PC-3 (cell line): ENCODE measurements around the gene TTC19. TPM values are rescaled to one million over a fixed set of nuclear protein-coding genes. Genes with fewer than 3 reads are reported as not detected.

Experiments used
- ATAC-seq: fragments of 200-7000 bp; cut with Tn5 transposase; 2 replicates; pipeline ENCODE4 v1.9.1; 2020; ENCODE audit warnings: mild to moderate bottlenecking, moderate library complexity
- BruUV-seq: library from RNA; stranded (reverse); fragments of 400-500 nt; replicated peaks from 2 replicates; lab custom pipeline; 2021; lab: Mats Ljungman, UMichigan
- CTCF ChIA-PET: fragments of 300-600 bp; sonication (Branson Sonifier 250); formaldehyde crosslinking; loops from one replicate; lab custom pipeline; 2022; ENCODE audit warnings: antibody characterized with exemption; lab: Charles Lee
- POLR2A ChIA-PET: fragments of 300-600 bp; sonication (Branson Sonifier 250); formaldehyde crosslinking; loops from one replicate; lab custom pipeline; 2022; ENCODE audit warnings: antibody characterized with exemption; ENCODE audit not compliant: unreplicated experiment; lab: Charles Lee
- DNase-seq: peaks from one replicate; pipeline ENCODE4 v3.0.0-alpha.2; 2015
- H2AFZ ChIP-seq: fragments of 300-600 bp; sonication (generic); 2 replicates; pipeline ENCODE4 v1.6.0; 2016; ENCODE audit warnings: antibody characterized with exemption, low read length
- H3F3A ChIP-seq: fragments of 300-600 bp; sonication (generic); one replicate; pipeline ENCODE4 v1.6.0; 2017; ENCODE audit warnings: antibody characterized with exemption, low read length, control low read depth, mild to moderate bottlenecking; ENCODE audit not compliant: unreplicated experiment
- H3K27ac ChIP-seq: fragments of 300-600 bp; sonication (generic); 2 replicates; pipeline ENCODE4 v1.5.1; 2016; ENCODE audit warnings: mild to moderate bottlenecking, low read length
- H3K27me3 ChIP-seq: fragments of 300-600 bp; sonication (generic); 2 replicates; pipeline ENCODE4 v1.6.1; 2016; ENCODE audit warnings: low read length, mixed read lengths
- H3K36me3 ChIP-seq: fragments of 300-600 bp; sonication (generic); 2 replicates; pipeline ENCODE4 v1.6.1; 2016; ENCODE audit warnings: low read depth, mixed run types, low read length, mixed read lengths
- H3K4me1 ChIP-seq: fragments of 300-600 bp; sonication (generic); 2 replicates; pipeline ENCODE4 v1.5.1; 2016; ENCODE audit warnings: low read length; ENCODE audit not compliant: insufficient read depth
- H3K4me2 ChIP-seq: fragments of 300-600 bp; sonication (generic); 2 replicates; pipeline ENCODE4 v1.6.0; 2016; ENCODE audit warnings: low read length
- H3K4me3 ChIP-seq: fragments of 300-600 bp; sonication (generic); 2 replicates; pipeline ENCODE4 v1.5.1; 2016; ENCODE audit warnings: mild to moderate bottlenecking, low read length, mixed read lengths
- H3K79me2 ChIP-seq: fragments of 300-600 bp; sonication (generic); 2 replicates; pipeline ENCODE4 v1.6.1; 2017; ENCODE audit warnings: low read length, mixed read lengths
- H3K9ac ChIP-seq: fragments of 300-600 bp; sonication (generic); 2 replicates; pipeline ENCODE4 v1.6.0; 2016; ENCODE audit warnings: mild to moderate bottlenecking, low read length
- H3K9me2 ChIP-seq: fragments of 300-600 bp; sonication (generic); replicated peaks from 2 replicates; pipeline ENCODE4 v1.6.1; 2016; ENCODE audit warnings: mixed run types, low read length, mixed read lengths
- H3K9me3 ChIP-seq: fragments of 300-600 bp; sonication (generic); 2 replicates; pipeline ENCODE4 v1.6.1; 2016; ENCODE audit warnings: low read length, mixed read lengths
- H4K20me1 ChIP-seq: fragments of 300-600 bp; sonication (generic); 2 replicates; pipeline ENCODE4 v1.6.1; 2016; ENCODE audit warnings: low read length, mixed read lengths
- CTCF ChIP-seq: fragments of 300-600 bp; sonication (generic); conservative IDR thresholded peaks from 2 replicates; pipeline ENCODE4 v1.5.1; 2017; ENCODE audit warnings: antibody characterized with exemption, low read depth, mild to moderate bottlenecking, low read length
- EZH2 ChIP-seq: fragments of 300-600 bp; sonication (generic); IDR thresholded peaks from one replicate; pipeline ENCODE4 v1.6.1; 2017; ENCODE audit warnings: antibody characterized with exemption, mild to moderate bottlenecking, low read length; ENCODE audit not compliant: unreplicated experiment
- EZH2phosphoT487 ChIP-seq: fragments of 300-600 bp; sonication (generic); IDR thresholded peaks from 2 replicates; pipeline ENCODE4 v1.6.1; 2018; ENCODE audit warnings: mild to moderate bottlenecking, antibody characterized with exemption, low read length, borderline replicate concordance
- intact Hi-C: fragments of 100-400 bp; cut with micrococcal nuclease; formaldehyde crosslinking; loops from 2 replicates; pipeline ENCODE4 v1.9.0; 2023
- total RNA-seq: library from RNA; depleted of rRNA; stranded (reverse); fragments of >200 nt; gene quantifications from 2 replicates; pipeline ENCODE4 v1.2.3, GENCODE V29; 2014; rRNA removed

The TTC19 gene
- total RNA-seq, 1 experiment from 2014 or later: 187 TPM

GRCh38 chr17:16075949-16076348 lies 76.3 kb downstream of the TTC19 start:
- DNase-seq: no peak
- POLR2A ChIA-PET: no interaction called here
- ATAC-seq: no peak
- CTCF ChIA-PET: no interaction called here
- H3K79me2 ChIP-seq: no peaks in the 10 kb centered on the region
- intact Hi-C loops: no loop called here
- no peak overlapping the region for H3K4me3 ChIP-seq
- H3K27me3 ChIP-seq: no peaks in the 10 kb centered on the region
- H3K27ac ChIP-seq: no peak overlapping the region
- H2AFZ ChIP-seq: no peak overlapping the region
- TF ChIP-seq CTCF (no peak), EZH2phosphoT487 (no peak), EZH2 (no peak)
- H3K9ac ChIP-seq: no peak overlapping the region
- no peaks in the 10 kb centered on the region for H4K20me1 ChIP-seq
- no peaks in the 10 kb centered on the region for H3K9me3 ChIP-seq
- H3K4me2 ChIP-seq: no peak overlapping the region
- H3K9me2 ChIP-seq: no peaks in the 10 kb centered on the region
- no TSS peak for BruUV-seq
- H3F3A ChIP-seq: no peaks in the 10 kb centered on the region
- peaks cover 43% of the 10 kb centered on the region for H3K36me3 ChIP-seq
- no peaks in the 10 kb centered on the region for H3K4me1 ChIP-seq

Other genes with a start within 250 kb of the TTC19 start
- gene ADORA2B, start 54.7 kb upstream of the TTC19 start, total RNA-seq: 118 and 130 TPM in 2 replicates
- 96.1 and 97.6 TPM in 2 replicates for gene ZSWIM7, start 120 bp upstream of the TTC19 start, total RNA-seq
- gene NCOR1, start 215.7 kb downstream of the TTC19 start, total RNA-seq: 127 and 204 TPM in 2 replicates
- 37.4 and 58.3 TPM in 2 replicates for gene PIGL, start 217.4 kb downstream of the TTC19 start, total RNA-seq